Measurements from ENCODE around the gene PRF1.

Gene PRF1

DNA sequence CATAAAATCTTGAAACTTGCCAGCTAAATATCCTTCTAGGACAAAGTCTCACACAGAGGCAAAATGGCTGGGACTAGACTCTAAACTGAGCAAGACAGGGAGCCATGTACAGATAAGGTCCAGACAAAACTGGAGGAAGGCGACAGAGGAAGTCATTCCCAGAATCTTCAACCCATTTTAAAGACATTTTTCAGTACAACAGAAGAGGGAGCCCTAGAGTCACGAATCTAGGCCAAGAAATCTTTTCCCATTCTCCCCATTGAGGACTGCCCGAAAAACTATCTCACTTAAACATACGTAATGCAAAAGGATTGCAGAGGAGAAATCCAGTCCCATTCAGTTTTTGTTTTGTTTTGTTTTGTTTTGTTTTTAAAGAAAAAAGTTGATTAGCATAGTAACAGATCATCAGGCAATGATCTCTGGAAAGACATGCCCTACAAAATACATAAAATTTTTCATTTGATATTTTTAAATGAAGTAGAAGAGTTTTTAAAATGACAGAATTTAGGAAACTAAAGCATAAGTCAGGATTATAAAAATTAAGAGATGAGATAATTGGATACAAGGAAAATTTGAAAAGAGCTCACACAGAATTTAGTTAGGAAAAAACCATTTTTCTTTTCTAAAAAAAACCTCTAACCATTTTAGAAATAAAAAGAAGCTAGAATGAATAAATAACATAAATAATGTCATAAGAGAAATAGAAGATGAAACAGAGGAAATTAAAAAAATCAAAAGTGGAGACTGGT is 16.9 kb upstream of the PRF1 start:
- Histone ChIP-seq H3K27ac (no peak overlapping the region), H3K9me3 (ENCODE audit: severe bottlenecking) (peaks cover 2% of the 10 kb centered on the region), H3K4me3 (ENCODE audit: low read depth, low read length) (no peak overlapping the region), H3K36me3 (no peaks in the 10 kb centered on the region), H3K27me3 (ENCODE audit: insufficient read depth, low read depth, severe bottlenecking) (no peaks in the 10 kb centered on the region)
- TF ChIP-seq, protein P1, sequence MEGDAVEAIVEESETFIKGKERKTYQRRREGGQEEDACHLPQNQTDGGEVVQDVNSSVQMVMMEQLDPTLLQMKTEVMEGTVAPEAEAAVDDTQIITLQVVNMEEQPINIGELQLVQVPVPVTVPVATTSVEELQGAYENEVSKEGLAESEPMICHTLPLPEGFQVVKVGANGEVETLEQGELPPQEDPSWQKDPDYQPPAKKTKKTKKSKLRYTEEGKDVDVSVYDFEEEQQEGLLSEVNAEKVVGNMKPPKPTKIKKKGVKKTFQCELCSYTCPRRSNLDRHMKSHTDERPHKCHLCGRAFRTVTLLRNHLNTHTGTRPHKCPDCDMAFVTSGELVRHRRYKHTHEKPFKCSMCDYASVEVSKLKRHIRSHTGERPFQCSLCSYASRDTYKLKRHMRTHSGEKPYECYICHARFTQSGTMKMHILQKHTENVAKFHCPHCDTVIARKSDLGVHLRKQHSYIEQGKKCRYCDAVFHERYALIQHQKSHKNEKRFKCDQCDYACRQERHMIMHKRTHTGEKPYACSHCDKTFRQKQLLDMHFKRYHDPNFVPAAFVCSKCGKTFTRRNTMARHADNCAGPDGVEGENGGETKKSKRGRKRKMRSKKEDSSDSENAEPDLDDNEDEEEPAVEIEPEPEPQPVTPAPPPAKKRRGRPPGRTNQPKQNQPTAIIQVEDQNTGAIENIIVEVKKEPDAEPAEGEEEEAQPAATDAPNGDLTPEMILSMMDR (IDR thresholded peaks at IDR 0.05; ENCODE audit: low read depth, low read length): peak; percentile 51
- DNase-seq: no peak

DNA sequence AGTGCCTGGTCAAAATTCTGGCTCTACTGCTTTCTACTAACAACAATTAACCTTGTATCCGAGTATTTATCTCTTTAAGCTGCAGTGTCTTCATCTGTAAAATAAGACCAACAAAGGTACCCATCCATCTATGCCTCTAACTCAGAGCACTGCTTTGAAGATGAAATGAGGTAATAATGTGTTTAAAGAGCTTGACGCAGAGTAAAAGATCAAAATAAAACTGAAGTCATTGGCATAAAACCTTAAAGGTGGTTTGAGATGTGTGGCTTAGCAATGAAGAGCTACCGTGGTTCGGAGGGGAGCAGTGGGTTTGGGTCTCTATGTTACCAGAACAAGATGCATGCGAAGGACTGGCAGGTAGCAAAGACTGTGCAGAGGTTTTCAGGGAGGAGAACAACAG is 16.1 kb upstream of the PRF1 start:
- DNase-seq: no peak
- Histone ChIP-seq H3K4me3 (ENCODE audit: low read depth, low read length) (no peak overlapping the region), H3K27me3 (ENCODE audit: insufficient read depth, low read depth, severe bottlenecking) (no peaks in the 10 kb centered on the region), H3K36me3 (no peaks in the 10 kb centered on the region), H3K9me3 (ENCODE audit: severe bottlenecking) (peaks cover 2% of the 10 kb centered on the region), H3K27ac (no peak overlapping the region)
- TF ChIP-seq, protein P1 (IDR thresholded peaks at IDR 0.05; ENCODE audit: low read depth, low read length): no peak

DNA sequence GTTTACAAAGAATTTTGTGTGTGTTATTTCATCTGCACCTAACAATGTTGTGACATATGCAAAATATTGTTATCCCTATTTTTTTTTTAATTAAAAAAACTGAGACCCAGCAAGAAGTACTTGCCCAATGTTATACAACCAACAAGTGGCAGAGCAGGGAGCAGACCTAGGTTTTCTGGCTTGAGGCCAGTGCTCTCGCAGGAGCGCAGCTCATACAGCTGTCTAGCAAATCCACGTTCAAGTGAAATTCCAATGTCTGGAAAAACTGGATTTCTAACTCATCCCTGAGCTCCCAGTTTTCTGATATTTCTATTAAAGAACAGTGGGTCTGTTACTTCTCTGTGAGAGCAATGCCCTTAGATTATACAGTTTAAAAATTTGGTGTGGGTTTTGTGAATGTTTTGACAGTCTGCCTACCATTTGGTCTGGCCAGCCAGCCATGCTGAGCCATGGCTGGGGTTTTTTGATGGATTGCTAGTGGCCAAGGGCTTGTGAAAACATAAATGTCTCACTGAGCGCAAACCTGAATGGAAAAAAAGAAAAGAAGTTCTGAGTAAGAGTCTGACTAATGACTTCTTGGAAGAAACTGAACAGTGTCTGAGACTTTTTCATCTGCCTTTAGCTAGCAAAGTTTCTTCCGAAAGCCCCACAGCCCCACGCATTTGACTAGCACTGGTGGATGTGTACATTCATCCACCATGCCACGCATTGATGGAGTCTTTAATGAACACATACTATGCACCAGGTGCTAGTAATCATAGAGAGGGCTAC is 15.4 kb upstream of the PRF1 start:
- DNase-seq: no peak
- TF ChIP-seq, protein P1 (IDR thresholded peaks at IDR 0.05; ENCODE audit: low read depth, low read length): no peak
- peaks cover 2% of the 10 kb centered on the region for H3K9me3 ChIP-seq (ENCODE audit: severe bottlenecking)
- H3K4me3 ChIP-seq (ENCODE audit: low read depth, low read length): no peak overlapping the region
- H3K27ac ChIP-seq: no peak overlapping the region
- H3K36me3 ChIP-seq: no peaks in the 10 kb centered on the region
- no peaks in the 10 kb centered on the region for H3K27me3 ChIP-seq (ENCODE audit: insufficient read depth, low read depth, severe bottlenecking)

DNA sequence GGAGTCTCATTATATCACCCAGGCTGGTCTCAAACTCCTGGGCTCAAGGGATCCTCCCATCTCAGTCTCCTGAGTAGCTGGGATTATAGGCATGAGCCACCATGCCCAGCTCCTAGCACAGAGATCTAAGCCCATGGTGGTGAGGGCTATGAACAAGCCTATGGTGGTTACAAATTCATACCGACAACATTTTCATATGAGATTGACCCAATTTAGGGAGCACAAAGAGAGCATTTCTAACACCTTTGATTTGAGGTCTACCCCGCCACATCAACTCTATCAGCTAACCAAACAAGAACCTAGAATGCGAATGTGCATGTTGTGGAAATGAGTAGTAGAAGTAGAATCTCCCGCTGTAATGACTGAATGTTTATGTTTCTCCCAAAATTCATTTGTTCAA is 14.2 kb upstream of the PRF1 start:
- no peaks in the 10 kb centered on the region for H3K27me3 ChIP-seq (ENCODE audit: insufficient read depth, low read depth, severe bottlenecking)
- H3K4me3 ChIP-seq (ENCODE audit: low read depth, low read length): no peak overlapping the region
- no peak overlapping the region for H3K27ac ChIP-seq
- H3K9me3 ChIP-seq (ENCODE audit: severe bottlenecking): peaks cover 2% of the 10 kb centered on the region
- TF ChIP-seq, protein P1 (IDR thresholded peaks at IDR 0.05; ENCODE audit: low read depth, low read length): no peak
- no peaks in the 10 kb centered on the region for H3K36me3 ChIP-seq
- DNase-seq: no peak

DNA sequence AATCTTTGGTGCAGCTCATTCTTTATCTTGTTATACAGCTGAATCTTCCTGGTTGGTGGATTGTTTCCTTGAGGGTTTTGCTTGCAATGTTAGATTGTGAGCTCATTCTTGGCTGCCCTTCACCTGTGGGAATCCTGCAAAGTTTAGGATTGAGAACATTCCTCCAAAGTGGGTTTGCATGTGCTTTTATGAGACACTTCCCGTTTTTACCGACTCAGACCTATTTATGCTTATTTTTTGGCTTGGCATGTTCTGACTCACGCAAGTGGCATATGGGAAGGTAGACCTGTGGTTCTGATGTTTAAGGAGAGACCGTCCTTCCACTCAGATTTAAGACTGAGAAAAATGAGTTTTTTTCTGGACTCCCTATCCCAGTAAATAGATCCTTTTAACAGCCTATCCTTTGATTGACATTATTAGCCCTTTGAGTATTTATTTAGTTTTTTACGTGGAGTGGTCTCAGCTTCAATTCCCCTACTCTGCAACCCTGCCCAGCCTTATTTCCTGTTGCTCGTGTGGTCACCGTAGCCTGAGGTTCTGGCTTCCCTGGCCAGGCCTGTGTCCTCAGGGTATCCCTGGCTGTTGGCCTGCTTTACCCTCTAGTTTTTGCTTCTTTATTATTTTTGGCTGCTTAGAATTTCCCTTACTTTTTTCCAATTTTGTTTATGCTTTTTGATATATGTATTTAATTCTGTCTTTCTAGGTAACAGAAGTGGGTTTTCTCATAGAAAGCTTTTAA is 13.4 kb upstream of the PRF1 start:
- H3K9me3 ChIP-seq (ENCODE audit: severe bottlenecking): peaks cover 2% of the 10 kb centered on the region
- no peak for DNase-seq
- H3K27ac ChIP-seq: no peak overlapping the region
- TF ChIP-seq, protein P1 (IDR thresholded peaks at IDR 0.05; ENCODE audit: low read depth, low read length): no peak
- H3K27me3 ChIP-seq (ENCODE audit: insufficient read depth, low read depth, severe bottlenecking): no peaks in the 10 kb centered on the region
- H3K36me3 ChIP-seq: no peaks in the 10 kb centered on the region
- H3K4me3 ChIP-seq (ENCODE audit: low read depth, low read length): no peak overlapping the region

Data from WERI-Rb-1 (cell line).